Measurements from ENCODE around the gene LPAR1. TPM values are rescaled to one million over a fixed set of nuclear protein-coding genes. Genes with fewer than 3 reads are reported as not detected.

The LPAR1 gene
- total and polyA plus RNA-seq, 2 donors (not counting 1 experiment from before 2014, with no cell fraction given) = 0.06 TPM; not detected in 1

DNA sequence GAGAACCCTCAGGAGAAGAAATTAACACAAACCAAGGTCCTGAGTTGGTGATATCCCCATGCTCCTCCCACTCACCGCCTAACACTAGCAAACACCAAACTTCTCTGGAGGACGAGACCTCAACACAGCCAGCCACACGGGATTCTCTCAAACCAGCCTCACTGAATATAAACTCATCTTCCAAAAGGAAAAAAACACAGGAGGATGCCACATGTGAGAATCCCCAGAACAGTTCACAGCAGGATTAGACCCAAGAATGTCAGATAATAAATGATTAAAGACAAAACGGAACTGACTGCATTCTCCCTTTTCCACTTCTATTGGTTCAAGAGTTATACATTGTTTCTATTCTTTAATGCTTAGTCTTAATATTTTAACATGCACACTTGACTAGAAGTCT lies 89.2 kb downstream of the LPAR1 start:
- no peak overlapping the region for H3K9ac ChIP-seq (ENCODE audit: low read length)
- H3K4me3 Mint-ChIP-seq = no peak overlapping the region
- H3K9me3 ChIP-seq (ENCODE audit: control extremely low read depth in 1 of 3, control insufficient read depth in 2 of 3, insufficient read depth in 1 of 3, low read length in 2 of 3) = peaks cover 1 to 15% (median 6%) of the 10 kb centered on the region in 3 donors
- H3K4me1 ChIP-seq (ENCODE audit: control insufficient read depth in 2 of 2, insufficient read depth in 2 of 2, low read length in 2 of 2) = peaks cover 0 to 7% of the 10 kb centered on the region in 2 donors
- ATAC-seq (ENCODE audit: low read depth) (no peak), DNase-seq (no peak)
- no peaks in the 10 kb centered on the region for H3K4me1 Mint-ChIP-seq
- no peak overlapping the region for H2AFZ ChIP-seq (ENCODE audit: insufficient read depth, low read depth, low read length, poor library complexity, severe bottlenecking)
- peaks cover 3% of the 10 kb centered on the region for H3K27me3 Mint-ChIP-seq
- H3K4me2 ChIP-seq (replicated peaks; ENCODE audit: low read depth, low read length, poor library complexity, severe bottlenecking) = no peak overlapping the region
- no peaks in the 10 kb centered on the region for H3K36me3 ChIP-seq (replicated peaks in 1 of 2; ENCODE audit: control extremely low read depth in 1 of 2, control insufficient read depth in 1 of 2, extremely low read depth in 1 of 2, insufficient read depth in 2 of 2, low read length in 1 of 2)
- no peak overlapping the region for H3K27ac ChIP-seq (ENCODE audit: low read length in 2 of 2)
- H4K20me1 ChIP-seq (ENCODE audit: control insufficient read depth, insufficient read depth, low read length, poor library complexity, severe bottlenecking) = no peaks in the 10 kb centered on the region
- no peak overlapping the region for H3K27ac Mint-ChIP-seq
- POLR2A ChIA-PET = no interaction called here
- no peaks in the 10 kb centered on the region for H3K79me2 ChIP-seq (ENCODE audit: control insufficient read depth, insufficient read depth, low read length)
- peaks cover 3% of the 10 kb centered on the region for H3K9me3 Mint-ChIP-seq (ENCODE audit: insufficient read depth)
- CTCF ChIA-PET = no interaction called here
- no peak for TF ChIP-seq EZH2 (IDR thresholded peaks at IDR 0.05; ENCODE audit: borderline replicate concordance, insufficient read depth, low read depth, low read length, poor library complexity, severe bottlenecking)
- TF ChIP-seq, protein P1, sequence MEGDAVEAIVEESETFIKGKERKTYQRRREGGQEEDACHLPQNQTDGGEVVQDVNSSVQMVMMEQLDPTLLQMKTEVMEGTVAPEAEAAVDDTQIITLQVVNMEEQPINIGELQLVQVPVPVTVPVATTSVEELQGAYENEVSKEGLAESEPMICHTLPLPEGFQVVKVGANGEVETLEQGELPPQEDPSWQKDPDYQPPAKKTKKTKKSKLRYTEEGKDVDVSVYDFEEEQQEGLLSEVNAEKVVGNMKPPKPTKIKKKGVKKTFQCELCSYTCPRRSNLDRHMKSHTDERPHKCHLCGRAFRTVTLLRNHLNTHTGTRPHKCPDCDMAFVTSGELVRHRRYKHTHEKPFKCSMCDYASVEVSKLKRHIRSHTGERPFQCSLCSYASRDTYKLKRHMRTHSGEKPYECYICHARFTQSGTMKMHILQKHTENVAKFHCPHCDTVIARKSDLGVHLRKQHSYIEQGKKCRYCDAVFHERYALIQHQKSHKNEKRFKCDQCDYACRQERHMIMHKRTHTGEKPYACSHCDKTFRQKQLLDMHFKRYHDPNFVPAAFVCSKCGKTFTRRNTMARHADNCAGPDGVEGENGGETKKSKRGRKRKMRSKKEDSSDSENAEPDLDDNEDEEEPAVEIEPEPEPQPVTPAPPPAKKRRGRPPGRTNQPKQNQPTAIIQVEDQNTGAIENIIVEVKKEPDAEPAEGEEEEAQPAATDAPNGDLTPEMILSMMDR (IDR thresholded peaks at IDR 0.05) = no peak
- no peak overlapping the region for H3K4me3 ChIP-seq (ENCODE audit: control extremely low read depth in 1 of 5, extremely low read depth in 1 of 5, insufficient read depth in 1 of 5, low read depth in 2 of 5, low read length in 4 of 5)
- WGBS (ENCODE audit: insufficient coverage) = 93% methylated on average over 3 of the region's 4 CpGs
- no peaks in the 10 kb centered on the region for H3K27me3 ChIP-seq (replicated peaks in 1 of 4; ENCODE audit: control extremely low read depth in 1 of 4, control insufficient read depth in 3 of 4, insufficient read depth in 4 of 4, low read length in 3 of 4)
- intact Hi-C loops (cut with micrococcal nuclease) = no loop called here

DNA sequence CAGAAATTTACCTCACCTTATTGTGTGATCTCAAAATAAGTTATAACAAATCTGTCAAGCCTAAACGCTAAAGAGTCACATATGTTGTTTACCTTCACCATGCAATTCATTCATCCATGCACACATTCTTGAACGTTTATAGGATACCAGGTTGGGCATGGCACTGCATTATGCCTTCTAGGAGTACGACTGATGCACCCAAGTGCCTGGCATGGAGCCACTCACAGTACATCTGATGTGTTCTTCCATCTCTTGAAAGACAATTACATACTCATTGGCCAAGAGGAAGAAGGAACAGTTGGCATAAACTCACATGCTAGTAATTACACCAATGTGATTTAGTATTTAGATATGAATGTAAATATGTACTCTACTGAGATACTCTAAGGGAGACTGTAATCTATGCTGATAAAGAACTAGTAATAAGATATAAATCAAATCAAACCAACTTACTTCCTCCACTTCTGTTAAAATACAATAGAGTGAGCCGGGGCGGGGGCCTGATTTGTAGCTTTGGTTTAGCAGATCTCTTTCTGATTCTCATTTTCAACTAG lies 90.7 kb downstream of the LPAR1 start:
- Histone ChIP-seq H3K27ac (ENCODE audit: low read length in 2 of 2) (no peak overlapping the region), H3K36me3 (replicated peaks in 1 of 2; ENCODE audit: control extremely low read depth in 1 of 2, control insufficient read depth in 1 of 2, extremely low read depth in 1 of 2, insufficient read depth in 2 of 2, low read length in 1 of 2) (no peaks in the 10 kb centered on the region), H3K27me3 (replicated peaks in 1 of 4; ENCODE audit: control extremely low read depth in 1 of 4, control insufficient read depth in 3 of 4, insufficient read depth in 4 of 4, low read length in 3 of 4) (no peaks in the 10 kb centered on the region), H3K4me3 (ENCODE audit: control extremely low read depth in 1 of 5, extremely low read depth in 1 of 5, insufficient read depth in 1 of 5, low read depth in 2 of 5, low read length in 4 of 5) (no peak overlapping the region), H2AFZ (ENCODE audit: insufficient read depth, low read depth, low read length, poor library complexity, severe bottlenecking) (no peak overlapping the region), H3K9me3 (ENCODE audit: control extremely low read depth in 1 of 3, control insufficient read depth in 2 of 3, insufficient read depth in 1 of 3, low read length in 2 of 3) (peaks cover 0 to 7% (median 0%) of the 10 kb centered on the region in 3 donors), H3K9ac (ENCODE audit: low read length) (no peak overlapping the region), H3K4me2 (replicated peaks; ENCODE audit: low read depth, low read length, poor library complexity, severe bottlenecking) (no peak overlapping the region), H3K79me2 (ENCODE audit: control insufficient read depth, insufficient read depth, low read length) (no peaks in the 10 kb centered on the region), H3K4me1 (ENCODE audit: control insufficient read depth in 2 of 2, insufficient read depth in 2 of 2, low read length in 2 of 2) (peaks cover 0 to 4% of the 10 kb centered on the region in 2 donors), H4K20me1 (ENCODE audit: control insufficient read depth, insufficient read depth, low read length, poor library complexity, severe bottlenecking) (no peaks in the 10 kb centered on the region)
- DNase-seq = no peak
- no CpG with 5 or more reads among the region's 5 CpGs for WGBS (ENCODE audit: insufficient coverage)
- CTCF ChIA-PET = no interaction called here
- no peak for TF ChIP-seq EZH2 (IDR thresholded peaks at IDR 0.05; ENCODE audit: borderline replicate concordance, insufficient read depth, low read depth, low read length, poor library complexity, severe bottlenecking)
- TF ChIP-seq, protein P1 (IDR thresholded peaks at IDR 0.05) = no peak
- Mint-ChIP-seq H3K27me3 (peaks cover 3% of the 10 kb centered on the region), H3K9me3 (ENCODE audit: insufficient read depth) (no peaks in the 10 kb centered on the region), H3K4me1 (no peaks in the 10 kb centered on the region), H3K4me3 (no peak overlapping the region), H3K27ac (no peak overlapping the region)
- intact Hi-C loops (cut with micrococcal nuclease) = no loop called here
- POLR2A ChIA-PET = no interaction called here
- no peak for ATAC-seq (ENCODE audit: low read depth)

All from B cell (primary cell).